GM13976 (cell line): ENCODE results near the gene ZNF488.

Experiments used
- DNase-seq: peaks from one replicate; pipeline ENCODE4 v3.0.0; 2012; ENCODE audit warnings: low spot score
- in situ Hi-C: fragments of 300-500 bp; cut with MboI; formaldehyde crosslinking; loops from one replicate; pipeline ENCODE4 v1.12.0; 2022; ENCODE audit warnings: low sequenced_read_pairs, mixed read lengths, inconsistent platforms; ENCODE audit not compliant: unreplicated experiment
- TF ChIP-seq, protein P1 (sequence below): IDR thresholded peaks from 2 replicates; pipeline ENCODE4 v1.5.1; 2012; ENCODE audit warnings: borderline replicate concordance, mild to moderate bottlenecking; ENCODE audit not compliant: insufficient read depth; ENCODE audit errors: extremely low read depth, missing control alignments, control extremely low read depth

Gene ZNF488

DNA sequence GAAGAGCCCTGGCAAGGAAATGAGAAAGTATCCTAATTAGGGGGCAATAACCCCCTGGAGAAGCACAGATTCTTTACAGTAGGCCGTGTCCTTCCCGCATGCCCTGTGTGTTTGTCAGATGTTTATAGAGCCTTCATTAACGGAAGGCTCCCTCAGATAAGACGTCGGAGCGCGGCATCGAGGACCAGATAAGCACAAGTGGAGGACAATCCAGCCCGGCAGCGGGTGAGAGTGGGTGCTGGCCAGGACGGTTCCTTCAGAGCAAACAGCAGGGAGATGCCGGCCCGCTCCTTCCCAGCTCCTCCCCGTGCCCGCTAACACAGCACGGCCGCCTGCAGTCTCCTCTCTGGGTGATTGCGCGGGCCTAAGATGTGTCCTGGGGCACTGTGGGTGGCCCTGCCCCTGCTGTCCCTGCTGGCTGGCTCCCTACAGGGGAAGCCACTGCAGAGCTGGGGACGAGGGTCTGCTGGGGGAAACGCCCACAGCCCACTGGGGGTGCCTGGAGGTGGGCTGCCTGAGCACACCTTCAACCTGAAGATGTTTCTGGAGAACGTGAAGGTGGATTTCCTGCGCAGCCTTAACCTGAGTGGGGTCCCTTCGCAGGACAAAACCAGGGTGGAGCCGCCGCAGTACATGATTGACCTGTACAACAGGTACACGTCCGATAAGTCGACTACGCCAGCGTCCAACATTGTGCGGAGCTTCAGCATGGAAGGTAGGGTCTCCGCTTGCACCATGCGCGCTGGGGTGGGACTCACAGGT lies 61.6 kb downstream of the ZNF488 start, which contains the start of gene GDF2:
TSS of gene GDF2 (plus strand) at position 155 of the 762 bp plus-strand sequence. CDS start at position 370, 215 bp downstream.
- in situ Hi-C loops = no loop called here

DNA sequence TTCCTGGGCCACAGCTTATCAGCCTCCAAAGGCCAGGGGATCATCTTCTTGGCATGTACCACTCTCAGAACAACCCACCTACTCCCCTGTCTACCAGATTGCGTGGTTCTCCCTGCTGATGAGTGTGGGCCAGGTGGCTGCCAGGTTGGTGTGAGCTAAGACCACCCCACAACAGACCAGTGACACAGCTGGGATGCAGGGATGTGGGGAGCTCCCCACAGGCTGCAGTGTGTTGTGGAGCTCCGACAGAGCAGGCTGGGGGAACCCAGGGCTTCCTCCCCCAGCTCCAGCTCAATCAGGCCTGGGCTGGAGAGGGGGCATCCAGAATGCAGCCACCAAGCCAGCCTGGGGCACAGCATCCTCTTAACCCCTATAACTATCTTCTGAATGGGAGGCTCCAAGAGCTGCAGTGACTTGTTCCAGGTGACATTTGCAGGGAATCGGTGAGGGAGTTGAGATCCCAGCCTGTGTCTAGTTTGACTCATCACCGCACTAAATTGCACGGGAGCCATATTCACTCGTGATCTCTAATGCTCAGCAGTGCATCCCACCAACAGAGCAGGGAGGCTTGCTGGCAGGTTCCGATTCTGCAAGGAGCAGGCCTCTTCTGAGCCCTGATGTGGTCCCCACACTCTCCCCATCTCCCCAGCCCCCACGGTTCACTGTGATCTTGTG lies 62.4 kb downstream of the ZNF488 start:
- in situ Hi-C loops = no loop called here
- DNase-seq = no peak
- TF ChIP-seq, protein P1, sequence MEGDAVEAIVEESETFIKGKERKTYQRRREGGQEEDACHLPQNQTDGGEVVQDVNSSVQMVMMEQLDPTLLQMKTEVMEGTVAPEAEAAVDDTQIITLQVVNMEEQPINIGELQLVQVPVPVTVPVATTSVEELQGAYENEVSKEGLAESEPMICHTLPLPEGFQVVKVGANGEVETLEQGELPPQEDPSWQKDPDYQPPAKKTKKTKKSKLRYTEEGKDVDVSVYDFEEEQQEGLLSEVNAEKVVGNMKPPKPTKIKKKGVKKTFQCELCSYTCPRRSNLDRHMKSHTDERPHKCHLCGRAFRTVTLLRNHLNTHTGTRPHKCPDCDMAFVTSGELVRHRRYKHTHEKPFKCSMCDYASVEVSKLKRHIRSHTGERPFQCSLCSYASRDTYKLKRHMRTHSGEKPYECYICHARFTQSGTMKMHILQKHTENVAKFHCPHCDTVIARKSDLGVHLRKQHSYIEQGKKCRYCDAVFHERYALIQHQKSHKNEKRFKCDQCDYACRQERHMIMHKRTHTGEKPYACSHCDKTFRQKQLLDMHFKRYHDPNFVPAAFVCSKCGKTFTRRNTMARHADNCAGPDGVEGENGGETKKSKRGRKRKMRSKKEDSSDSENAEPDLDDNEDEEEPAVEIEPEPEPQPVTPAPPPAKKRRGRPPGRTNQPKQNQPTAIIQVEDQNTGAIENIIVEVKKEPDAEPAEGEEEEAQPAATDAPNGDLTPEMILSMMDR = no peak

More for the DNA sequence above, 61.6 kb downstream of the ZNF488 start, which contains the start of gene GDF2:
- TF ChIP-seq, protein P1 = no peak
- no peak for DNase-seq

DNA sequence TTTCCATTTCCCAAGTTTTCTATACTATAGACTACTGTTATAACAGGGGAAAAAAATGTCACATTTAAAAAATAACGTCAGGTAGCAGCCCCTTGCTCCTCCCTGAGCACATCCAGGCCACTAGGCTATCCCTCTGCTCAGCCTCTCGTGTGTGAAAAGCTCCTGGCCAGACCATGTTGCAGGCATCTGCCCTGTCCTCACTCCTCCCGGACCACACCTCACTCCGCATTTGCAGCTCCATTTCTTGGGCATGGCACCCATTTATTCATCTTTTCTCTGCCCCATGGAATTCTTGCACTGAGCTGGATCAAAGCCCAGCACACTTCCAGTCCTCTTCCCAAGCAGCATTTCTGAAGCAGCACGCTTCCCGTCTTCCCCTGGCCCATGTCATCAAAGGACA lies 63.3 kb downstream of the ZNF488 start:
- in situ Hi-C loops = no loop called here
- TF ChIP-seq, protein P1 = no peak
- no peak for DNase-seq

DNA sequence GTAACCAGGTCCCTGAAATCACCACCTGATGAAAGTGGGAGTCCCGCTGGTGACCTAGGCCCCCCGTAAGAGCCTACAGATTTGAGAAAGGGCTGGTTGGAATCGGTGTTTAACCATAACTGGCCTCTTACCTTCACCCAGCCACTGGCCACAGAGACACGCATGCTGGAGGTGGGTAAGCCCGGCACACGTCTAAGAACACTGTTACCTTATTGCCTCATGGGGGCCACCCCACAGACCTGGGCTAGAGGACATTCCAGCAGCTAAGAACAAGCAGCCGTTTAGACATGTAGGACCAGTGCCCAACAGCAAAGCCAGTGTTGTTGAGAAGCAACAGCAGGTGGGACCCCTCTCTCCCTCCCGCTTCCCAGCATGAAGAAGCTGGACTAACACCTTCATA lies 64.3 kb downstream of the ZNF488 start:
- in situ Hi-C loops = no loop called here
- TF ChIP-seq, protein P1 = no peak
- no peak for DNase-seq

DNA sequence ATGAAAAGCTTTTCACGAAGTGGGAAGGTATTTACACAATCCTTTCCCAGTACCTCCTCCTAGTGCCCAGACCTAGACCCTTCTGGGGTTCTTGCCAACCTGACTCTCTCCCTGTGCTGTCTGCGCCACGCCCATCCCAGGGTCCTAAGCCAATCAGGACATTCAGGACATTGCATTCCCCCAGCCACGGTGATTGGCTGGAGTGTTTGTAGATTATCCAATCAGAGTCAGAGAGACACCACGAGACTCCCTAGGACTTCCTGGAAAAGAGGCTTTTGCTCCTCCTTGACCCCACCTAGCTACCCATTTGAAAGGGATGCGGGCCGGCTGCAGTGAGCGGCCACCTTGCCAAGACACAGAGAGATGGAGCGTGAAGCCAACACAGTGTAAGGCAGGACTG lies 65.4 kb downstream of the ZNF488 start:
- DNase-seq = no peak
- in situ Hi-C loops = no loop called here
- TF ChIP-seq, protein P1 = no peak

DNA sequence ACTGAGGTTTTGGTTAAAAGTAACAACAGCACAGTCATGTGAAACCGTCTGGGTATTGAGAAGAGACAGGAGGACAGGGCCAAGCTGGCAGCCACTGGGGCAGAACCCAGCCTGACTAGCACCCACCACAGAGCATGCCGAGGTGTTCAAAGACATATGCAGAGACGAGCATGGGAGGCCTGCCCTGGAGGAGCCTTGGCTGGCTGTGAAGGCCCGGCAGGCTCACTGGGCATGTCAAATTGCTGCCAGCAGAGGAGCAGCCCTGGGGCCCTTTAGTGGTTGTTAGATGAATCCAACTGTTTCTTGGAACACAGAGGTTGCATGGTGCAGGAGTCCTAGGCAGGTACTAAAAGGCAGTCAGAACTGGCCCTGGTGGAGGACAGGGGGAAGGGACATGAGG lies 66.8 kb downstream of the ZNF488 start:
- in situ Hi-C loops = no loop called here

More for the DNA sequence above, 66.8 kb downstream of the ZNF488 start:
- no peak for DNase-seq
- TF ChIP-seq, protein P1 = no peak
